ENCODE data around the gene PAFAH1B2.

Gene PAFAH1B2

DNA sequence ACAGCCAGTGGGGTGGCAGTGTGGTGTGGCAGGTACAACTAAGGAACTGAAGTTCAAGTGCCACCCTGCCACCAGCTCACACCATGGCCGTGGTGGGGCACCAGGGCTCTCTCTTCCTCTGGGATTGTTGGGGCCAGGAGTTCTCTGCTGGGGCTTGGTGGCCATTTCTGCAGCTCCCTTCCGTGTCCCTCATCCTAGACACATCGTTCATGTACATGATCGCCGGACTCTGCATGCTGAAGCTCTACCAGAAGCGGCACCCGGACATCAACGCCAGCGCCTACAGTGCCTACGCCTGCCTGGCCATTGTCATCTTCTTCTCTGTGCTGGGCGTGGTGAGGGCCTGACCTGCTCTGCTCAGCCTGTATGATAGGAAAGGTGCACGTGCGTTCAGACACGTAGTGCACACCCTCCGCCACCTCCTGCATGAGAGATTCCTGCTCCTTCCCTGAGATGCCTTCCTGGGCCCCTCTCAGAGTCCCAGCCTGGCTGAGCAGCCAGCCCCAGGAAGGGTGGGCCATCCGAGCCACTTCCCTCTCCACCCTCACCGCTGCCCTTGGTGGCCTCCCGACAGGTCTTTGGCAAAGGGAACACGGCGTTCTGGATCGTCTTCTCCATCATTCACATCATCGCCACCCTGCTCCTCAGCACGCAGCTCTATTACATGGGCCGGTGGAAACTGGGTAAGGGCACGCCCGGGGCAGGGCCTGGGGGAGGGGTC is 47.8 kb downstream of the PAFAH1B2 start:
- Histone ChIP-seq H3K4me3 (ENCODE audit: low read length in 2 of 2) (peak overlapping the region in 1 of 2 donors; percentile 49), H4K91ac (ENCODE audit: low read depth, low read length, poor library complexity) (no peak overlapping the region), H3K79me1 (ENCODE audit: low read depth, low read length) (no peaks in the 10 kb centered on the region), H3K14ac (ENCODE audit: low read length) (no peak overlapping the region), H2BK12ac (ENCODE audit: low read length) (no peak overlapping the region), H2AK5ac (ENCODE audit: low read depth, low read length) (no peak overlapping the region), H3K4ac (ENCODE audit: low read length) (no peak overlapping the region), H2BK5ac (ENCODE audit: low read length) (no peak overlapping the region), H2AFZ (ENCODE audit: low read length) (no peak overlapping the region), H2BK15ac (ENCODE audit: low read length) (no peak overlapping the region), H3K9ac (ENCODE audit: low read depth, low read length, poor library complexity) (peak overlapping the region; percentile 54), H3K23ac (ENCODE audit: low read depth, low read length, poor library complexity) (no peak overlapping the region), H3K4me2 (ENCODE audit: insufficient read depth, low read length, poor library complexity, severe bottlenecking) (no peak overlapping the region), H2BK120ac (ENCODE audit: low read depth, low read length) (no peak overlapping the region), H3K4me1 (ENCODE audit: control insufficient read depth in 2 of 2, insufficient read depth in 1 of 2, low read depth in 1 of 2, low read length in 2 of 2) (no peaks in the 10 kb centered on the region), H4K8ac (ENCODE audit: low read depth, low read length) (no peak overlapping the region), H3K27ac (replicated peaks; ENCODE audit: low read length) (no peak overlapping the region), H3K27me3 (ENCODE audit: control insufficient read depth in 3 of 3, insufficient read depth in 3 of 3, low read depth in 1 of 3, low read length in 3 of 3) (no peaks in the 10 kb centered on the region), H3K9me3 (replicated peaks in 1 of 2; ENCODE audit: control insufficient read depth in 2 of 2, insufficient read depth in 1 of 2, low read depth in 1 of 2, low read length in 2 of 2) (no peaks in the 10 kb centered on the region), H3K36me3 (replicated peaks in 1 of 2; ENCODE audit: control insufficient read depth in 2 of 2, insufficient read depth in 2 of 2, low read length in 2 of 2) (peaks cover 18 to 46% of the 10 kb centered on the region in 2 donors), H3K18ac (ENCODE audit: low read length) (peak overlapping the region; percentile 46)
- WGBS, 2 donors (ENCODE audit: extremely low coverage in 2 of 2, insufficient read length in 2 of 2, insufficient replicate concordance in 1 of 2) = no CpG with 5 or more reads among the region's 26 CpGs
- DNase-seq (ENCODE audit: low spot score) = no peak

GRCh38 chr11:117192401-117192875 is 48.4 kb downstream of the PAFAH1B2 start:
- no peak overlapping the region for H2BK12ac ChIP-seq (ENCODE audit: low read length)
- no peak overlapping the region for H2BK120ac ChIP-seq (ENCODE audit: low read depth, low read length)
- H3K4me3 ChIP-seq (ENCODE audit: low read length in 2 of 2) = no peak overlapping the region
- no peak overlapping the region for H3K14ac ChIP-seq (ENCODE audit: low read length)
- H2BK5ac ChIP-seq (ENCODE audit: low read length) = no peak overlapping the region
- peak overlapping the region; percentile 78 for H3K23ac ChIP-seq (ENCODE audit: low read depth, low read length, poor library complexity)
- H3K4me1 ChIP-seq (ENCODE audit: control insufficient read depth in 2 of 2, insufficient read depth in 1 of 2, low read depth in 1 of 2, low read length in 2 of 2) = peaks cover 0 to under 1% of the 10 kb centered on the region in 2 donors
- no peak overlapping the region for H3K9ac ChIP-seq (ENCODE audit: low read depth, low read length, poor library complexity)
- H3K4ac ChIP-seq (ENCODE audit: low read length) = no peak overlapping the region
- H3K4me2 ChIP-seq (ENCODE audit: insufficient read depth, low read length, poor library complexity, severe bottlenecking) = no peak overlapping the region
- no peak overlapping the region for H2AK5ac ChIP-seq (ENCODE audit: low read depth, low read length)
- H3K9me3 ChIP-seq (replicated peaks in 1 of 2; ENCODE audit: control insufficient read depth in 2 of 2, insufficient read depth in 1 of 2, low read depth in 1 of 2, low read length in 2 of 2) = no peaks in the 10 kb centered on the region
- no peak overlapping the region for H2AFZ ChIP-seq (ENCODE audit: low read length)
- H3K79me1 ChIP-seq (ENCODE audit: low read depth, low read length) = no peaks in the 10 kb centered on the region
- H3K36me3 ChIP-seq (replicated peaks in 1 of 2; ENCODE audit: control insufficient read depth in 2 of 2, insufficient read depth in 2 of 2, low read length in 2 of 2) = peaks cover 16 to 43% of the 10 kb centered on the region in 2 donors
- no peak overlapping the region for H2BK15ac ChIP-seq (ENCODE audit: low read length)
- no peaks in the 10 kb centered on the region for H3K27me3 ChIP-seq (ENCODE audit: control insufficient read depth in 3 of 3, insufficient read depth in 3 of 3, low read depth in 1 of 3, low read length in 3 of 3)
- no peak overlapping the region for H4K8ac ChIP-seq (ENCODE audit: low read depth, low read length)
- H3K27ac ChIP-seq (replicated peaks; ENCODE audit: low read length) = no peak overlapping the region
- no peak overlapping the region for H4K91ac ChIP-seq (ENCODE audit: low read depth, low read length, poor library complexity)
- no peak for DNase-seq (ENCODE audit: low spot score)
- WGBS, 2 donors (ENCODE audit: extremely low coverage in 2 of 2, insufficient read length in 2 of 2, insufficient replicate concordance in 1 of 2) = no CpG with 5 or more reads among the region's 17 CpGs
- H3K18ac ChIP-seq (ENCODE audit: low read length) = no peak overlapping the region

- Histone ChIP-seq H2BK12ac (ENCODE audit: low read length) (no peak overlapping the region), H4K8ac (ENCODE audit: low read depth, low read length) (no peak overlapping the region), H2BK15ac (ENCODE audit: low read length) (no peak overlapping the region), H3K23ac (ENCODE audit: low read depth, low read length, poor library complexity) (no peak overlapping the region), H3K9ac (ENCODE audit: low read depth, low read length, poor library complexity) (no peak overlapping the region), H3K9me3 (replicated peaks in 1 of 2; ENCODE audit: control insufficient read depth in 2 of 2, insufficient read depth in 1 of 2, low read depth in 1 of 2, low read length in 2 of 2) (no peaks in the 10 kb centered on the region), H4K91ac (ENCODE audit: low read depth, low read length, poor library complexity) (no peak overlapping the region), H2BK5ac (ENCODE audit: low read length) (no peak overlapping the region), H3K27ac (replicated peaks; ENCODE audit: low read length) (no peak overlapping the region), H3K14ac (ENCODE audit: low read length) (no peak overlapping the region), H3K4me3 (ENCODE audit: low read length in 2 of 2) (no peak overlapping the region), H3K4me2 (ENCODE audit: insufficient read depth, low read length, poor library complexity, severe bottlenecking) (no peak overlapping the region), H2AK5ac (ENCODE audit: low read depth, low read length) (no peak overlapping the region), H2AFZ (ENCODE audit: low read length) (no peak overlapping the region), H3K36me3 (replicated peaks in 1 of 2; ENCODE audit: control insufficient read depth in 2 of 2, insufficient read depth in 2 of 2, low read length in 2 of 2) (peaks cover 16 to 38% of the 10 kb centered on the region in 2 donors), H3K4ac (ENCODE audit: low read length) (no peak overlapping the region), H3K18ac (ENCODE audit: low read length) (no peak overlapping the region), H3K4me1 (ENCODE audit: control insufficient read depth in 2 of 2, insufficient read depth in 1 of 2, low read depth in 1 of 2, low read length in 2 of 2) (peaks cover 0 to 8% of the 10 kb centered on the region in 2 donors), H3K79me1 (ENCODE audit: low read depth, low read length) (no peaks in the 10 kb centered on the region), H3K27me3 (ENCODE audit: control insufficient read depth in 3 of 3, insufficient read depth in 3 of 3, low read depth in 1 of 3, low read length in 3 of 3) (no peaks in the 10 kb centered on the region), H2BK120ac (ENCODE audit: low read depth, low read length) (no peak overlapping the region)
- no peak for DNase-seq (ENCODE audit: low spot score)
- WGBS, 2 donors (ENCODE audit: extremely low coverage in 2 of 2, insufficient read length in 2 of 2, insufficient replicate concordance in 1 of 2) = no CpG with 5 or more reads among the region's 15 CpGs
Observed at GRCh38 chr11:117193130-117194020, 49.3 kb downstream of the PAFAH1B2 start.

- DNase-seq (ENCODE audit: low spot score) = no peak
- H3K9ac ChIP-seq (ENCODE audit: low read depth, low read length, poor library complexity) = no peak overlapping the region
- no peak overlapping the region for H3K23ac ChIP-seq (ENCODE audit: low read depth, low read length, poor library complexity)
- H3K79me1 ChIP-seq (ENCODE audit: low read depth, low read length) = no peaks in the 10 kb centered on the region
- no peak overlapping the region for H2AK5ac ChIP-seq (ENCODE audit: low read depth, low read length)
- H3K36me3 ChIP-seq (replicated peaks in 1 of 2; ENCODE audit: control insufficient read depth in 2 of 2, insufficient read depth in 2 of 2, low read length in 2 of 2) = peaks cover 10 to 29% of the 10 kb centered on the region in 2 donors
- H3K4me3 ChIP-seq (ENCODE audit: low read length in 2 of 2) = no peak overlapping the region
- no peak overlapping the region for H4K8ac ChIP-seq (ENCODE audit: low read depth, low read length)
- no peak overlapping the region for H2BK120ac ChIP-seq (ENCODE audit: low read depth, low read length)
- no peak overlapping the region for H3K4me2 ChIP-seq (ENCODE audit: insufficient read depth, low read length, poor library complexity, severe bottlenecking)
- no peaks in the 10 kb centered on the region for H3K9me3 ChIP-seq (replicated peaks in 1 of 2; ENCODE audit: control insufficient read depth in 2 of 2, insufficient read depth in 1 of 2, low read depth in 1 of 2, low read length in 2 of 2)
- no peak overlapping the region for H3K4ac ChIP-seq (ENCODE audit: low read length)
- no peak overlapping the region for H3K27ac ChIP-seq (replicated peaks; ENCODE audit: low read length)
- H2BK5ac ChIP-seq (ENCODE audit: low read length) = no peak overlapping the region
- H3K27me3 ChIP-seq (ENCODE audit: control insufficient read depth in 3 of 3, insufficient read depth in 3 of 3, low read depth in 1 of 3, low read length in 3 of 3) = no peaks in the 10 kb centered on the region
- no peak overlapping the region for H2BK12ac ChIP-seq (ENCODE audit: low read length)
- no peak overlapping the region for H2AFZ ChIP-seq (ENCODE audit: low read length)
- WGBS, 2 donors (ENCODE audit: extremely low coverage in 2 of 2, insufficient read length in 2 of 2, insufficient replicate concordance in 1 of 2) = no CpG with 5 or more reads among the region's 5 CpGs
- H3K14ac ChIP-seq (ENCODE audit: low read length) = no peak overlapping the region
- H3K4me1 ChIP-seq (ENCODE audit: control insufficient read depth in 2 of 2, insufficient read depth in 1 of 2, low read depth in 1 of 2, low read length in 2 of 2) = peaks cover 7 to 13% of the 10 kb centered on the region in 2 donors
- no peak overlapping the region for H4K91ac ChIP-seq (ENCODE audit: low read depth, low read length, poor library complexity)
- no peak overlapping the region for H2BK15ac ChIP-seq (ENCODE audit: low read length)
- H3K18ac ChIP-seq (ENCODE audit: low read length) = no peak overlapping the region
Observed at GRCh38 chr11:117194267-117194666, 50.2 kb downstream of the PAFAH1B2 start.

Data from neuronal stem cell (in vitro differentiated cells).